Activated CD8-positive, alpha-beta memory T cell treated with anti-CD3 and anti-CD28 coated beads, Interleukin-2, amount 10 ng/mL, durations not matched to agents 7 days and 5 days (primary cell): ENCODE data around the gene RGS9BP. TPM values are rescaled to one million over a fixed set of nuclear protein-coding genes. Genes with fewer than 3 reads are reported as not detected.
A peak's percentile ranks its signal among the peaks of the same experiment; 100 is the strongest.
"Not testable (repeated sequence)": the region's sequence is repeated elsewhere in the genome, so short reads cannot be mapped to it uniquely, and the experiment has no call there.

Experiments used
- ATAC-seq: fragments of 150-1000 bp; cut with Tn5 transposase; one replicate; pipeline ENCODE4 v1.10.0; 2021; ENCODE audit warnings: moderate library complexity
- CTCF ChIA-PET: fragments of 350-600 bp; sonication (Branson Sonifier 250); formaldehyde crosslinking; loops from one replicate; lab custom pipeline; 2021; ENCODE audit warnings: antibody characterized with exemption; lab: Charles Lee
- DNase-seq: peaks from one replicate; pipeline ENCODE4 v3.0.0-alpha.2; 2020
- H3K27ac Mint-ChIP-seq: one replicate; pipeline ENCODE4 v1.8.0; 2021; ENCODE audit warnings: mild to moderate bottlenecking, mixed read lengths
- H3K27me3 Mint-ChIP-seq: one replicate; pipeline ENCODE4 v1.8.0; 2021; ENCODE audit warnings: mixed read lengths
- H3K36me3 Mint-ChIP-seq: one replicate; pipeline ENCODE4 v1.8.0; 2021; ENCODE audit warnings: mild to moderate bottlenecking, mixed read lengths
- H3K4me1 Mint-ChIP-seq: one replicate; pipeline ENCODE4 v1.8.0; 2021; ENCODE audit warnings: mixed read lengths
- H3K4me3 Mint-ChIP-seq: one replicate; pipeline ENCODE4 v1.8.0; 2021; ENCODE audit warnings: mild to moderate bottlenecking, moderate library complexity, mixed read lengths
- H3K9me3 Mint-ChIP-seq: one replicate; pipeline ENCODE4 v1.8.0; 2022; ENCODE audit warnings: low read depth, mixed read lengths
- total RNA-seq, 2 experiments: library from RNA; stranded (reverse); gene quantifications; one replicate each; pipeline ENCODE4 v1.2.3, GENCODE V29; 2021

Gene RGS9BP
- total RNA-seq, 2 experiments from 2014 or later = 0.28 to 0.79 TPM

GRCh38 chr19:32652894-32653598 is 22.6 kb upstream of the RGS9BP start:
- peaks cover 4% of the 10 kb centered on the region for H3K4me1 Mint-ChIP-seq
- H3K4me3 Mint-ChIP-seq = no peak overlapping the region
- no peaks in the 10 kb centered on the region for H3K9me3 Mint-ChIP-seq
- H3K36me3 Mint-ChIP-seq = peaks cover 14% of the 10 kb centered on the region
- ATAC-seq = no peak
- CTCF ChIA-PET = no interaction called here
- H3K27me3 Mint-ChIP-seq = no peaks in the 10 kb centered on the region
- no peak for DNase-seq
- H3K27ac Mint-ChIP-seq = no peak overlapping the region

- Mint-ChIP-seq H3K36me3 (peaks cover 11% of the 10 kb centered on the region), H3K4me3 (no peak overlapping the region), H3K9me3 (no peaks in the 10 kb centered on the region), H3K27ac (no peak overlapping the region), H3K27me3 (no peaks in the 10 kb centered on the region), H3K4me1 (no peaks in the 10 kb centered on the region)
- DNase-seq (no peak), ATAC-seq (no peak)
- CTCF ChIA-PET = no interaction called here
These were observed 22.1 kb upstream of the RGS9BP start for GRCh38 chr19:32653599-32653915.

- CTCF ChIA-PET = interaction anchor here (0.6 kb wide), 1 partner anchor 53 kb away, joined by 3 read pairs; no protein-coding TSS in a partner anchor
- not testable (repeated sequence) for H3K36me3 Mint-ChIP-seq, ATAC-seq, DNase-seq, H3K4me3 Mint-ChIP-seq, H3K27ac Mint-ChIP-seq, H3K4me1 Mint-ChIP-seq, H3K27me3 Mint-ChIP-seq, H3K9me3 Mint-ChIP-seq
These were observed 19.3 kb upstream of the RGS9BP start for GRCh38 chr19:32656379-32656778.

- Mint-ChIP-seq H3K4me3 (no peak overlapping the region), H3K27me3 (no peaks in the 10 kb centered on the region), H3K27ac (no peak overlapping the region), H3K4me1 (peaks cover 1% of the 10 kb centered on the region), H3K9me3 (no peaks in the 10 kb centered on the region), H3K36me3 (peaks cover 1% of the 10 kb centered on the region)
- ATAC-seq (no peak), DNase-seq (no peak)
- CTCF ChIA-PET = interaction anchor here (0.6 kb wide), 1 partner anchor 135 kb away, joined by 3 read pairs; no protein-coding TSS in a partner anchor
These were observed 17.6 kb upstream of the RGS9BP start for GRCh38 chr19:32658075-32658474.

GRCh38 chr19:32658527-32658926 is 17.1 kb upstream of the RGS9BP start:
- CTCF ChIA-PET = no interaction called here

GRCh38 chr19:32661318-32661717 is 14.3 kb upstream of the RGS9BP start:
- H3K4me3 Mint-ChIP-seq = no peak overlapping the region
- no peaks in the 10 kb centered on the region for H3K27me3 Mint-ChIP-seq
- no peaks in the 10 kb centered on the region for H3K9me3 Mint-ChIP-seq
- DNase-seq (no peak), ATAC-seq (no peak)
- no peak overlapping the region for H3K27ac Mint-ChIP-seq
- CTCF ChIA-PET = no interaction called here
- H3K4me1 Mint-ChIP-seq = peaks cover 3% of the 10 kb centered on the region
- peaks cover 4% of the 10 kb centered on the region for H3K36me3 Mint-ChIP-seq

More at GRCh38 chr19:32658527-32658926, 17.1 kb upstream of the RGS9BP start:
- Mint-ChIP-seq H3K36me3 (peaks cover 1% of the 10 kb centered on the region), H3K4me1 (peaks cover 3% of the 10 kb centered on the region), H3K27me3 (no peaks in the 10 kb centered on the region), H3K27ac (no peak overlapping the region), H3K9me3 (no peaks in the 10 kb centered on the region), H3K4me3 (no peak overlapping the region)
- no peak for ATAC-seq
- DNase-seq = no peak

- H3K4me1 Mint-ChIP-seq = peaks cover 3% of the 10 kb centered on the region
- H3K36me3 Mint-ChIP-seq = peaks cover 6% of the 10 kb centered on the region
- H3K9me3 Mint-ChIP-seq = no peaks in the 10 kb centered on the region
- peak; percentile 20 for ATAC-seq
- H3K27ac Mint-ChIP-seq = no peak overlapping the region
- CTCF ChIA-PET = no interaction called here
- no peak for DNase-seq
- H3K4me3 Mint-ChIP-seq = no peak overlapping the region
- no peaks in the 10 kb centered on the region for H3K27me3 Mint-ChIP-seq
These were observed 13.5 kb upstream of the RGS9BP start for GRCh38 chr19:32662186-32662585.

GRCh38 chr19:32666084-32666483 is 9.6 kb upstream of the RGS9BP start:
- no peak overlapping the region for H3K4me3 Mint-ChIP-seq
- no peaks in the 10 kb centered on the region for H3K9me3 Mint-ChIP-seq
- H3K4me1 Mint-ChIP-seq = peaks cover 10% of the 10 kb centered on the region
- ATAC-seq (no peak), DNase-seq (no peak)
- CTCF ChIA-PET = no interaction called here
- H3K36me3 Mint-ChIP-seq = peaks cover 6% of the 10 kb centered on the region
- no peaks in the 10 kb centered on the region for H3K27me3 Mint-ChIP-seq
- H3K27ac Mint-ChIP-seq = no peak overlapping the region

- Mint-ChIP-seq H3K27me3 (no peaks in the 10 kb centered on the region), H3K27ac (no peak overlapping the region), H3K4me3 (no peak overlapping the region), H3K36me3 (peaks cover 10% of the 10 kb centered on the region), H3K9me3 (no peaks in the 10 kb centered on the region), H3K4me1 (peaks cover 32% of the 10 kb centered on the region)
- ATAC-seq (no peak), DNase-seq (no peak)
- CTCF ChIA-PET = no interaction called here
These were observed 6.3 kb upstream of the RGS9BP start for GRCh38 chr19:32669310-32669709.

- Mint-ChIP-seq H3K4me3 (no peak overlapping the region), H3K36me3 (peaks cover 4% of the 10 kb centered on the region), H3K27ac (no peak overlapping the region), H3K27me3 (peaks cover 3% of the 10 kb centered on the region), H3K4me1 (peaks cover 37% of the 10 kb centered on the region), H3K9me3 (no peaks in the 10 kb centered on the region)
- CTCF ChIA-PET = no interaction called here
- no peak for ATAC-seq
- DNase-seq = no peak
These were observed 3.6 kb upstream of the RGS9BP start for GRCh38 chr19:32671883-32672593.

- Mint-ChIP-seq H3K4me3 (peak overlapping the region; percentile 12), H3K27me3 (peaks cover 11% of the 10 kb centered on the region), H3K27ac (no peak overlapping the region), H3K4me1 (peaks cover 42% of the 10 kb centered on the region), H3K9me3 (no peaks in the 10 kb centered on the region), H3K36me3 (peaks cover 4% of the 10 kb centered on the region)
- DNase-seq (no peak), ATAC-seq (no peak)
- CTCF ChIA-PET = no interaction called here
These were observed 2.8 kb upstream of the RGS9BP start for GRCh38 chr19:32672841-32673240.

- Mint-ChIP-seq H3K36me3 (peaks cover 4% of the 10 kb centered on the region), H3K4me3 (peak overlapping the region; percentile 12), H3K27me3 (peaks cover 15% of the 10 kb centered on the region), H3K27ac (no peak overlapping the region), H3K4me1 (peaks cover 42% of the 10 kb centered on the region), H3K9me3 (no peaks in the 10 kb centered on the region)
- CTCF ChIA-PET = interaction anchor here (1.2 kb wide), 1 partner anchor 74 kb away, joined by 3 read pairs; no protein-coding TSS in a partner anchor
- ATAC-seq (no peak), DNase-seq (no peak)
These were observed 2.1 kb upstream of the RGS9BP start for GRCh38 chr19:32673573-32673972.

- peak overlapping the region; percentile 84 for H3K27ac Mint-ChIP-seq
These were observed 1.3 kb upstream of the RGS9BP start for GRCh38 chr19:32674153-32674930.

More at GRCh38 chr19:32674153-32674930, 1.3 kb upstream of the RGS9BP start:
- Mint-ChIP-seq H3K4me1 (peaks cover 41% of the 10 kb centered on the region), H3K36me3 (peaks cover 4% of the 10 kb centered on the region), H3K4me3 (peak overlapping the region; percentile 82), H3K27me3 (peaks cover 15% of the 10 kb centered on the region), H3K9me3 (no peaks in the 10 kb centered on the region)
- ATAC-seq = no peak
- CTCF ChIA-PET = interaction anchor here (0.6 to 1.2 kb wide), 4 partner anchors 19 to 449 kb away, joined by 3 to 4 read pairs (median 4); no protein-coding TSS in a partner anchor
- DNase-seq = peak; percentile 43
